Activated CD8-positive, alpha-beta memory T cell treated with anti-CD3 and anti-CD28 coated beads, Interleukin-2, amount 50 U/mL, for 1 hour (primary cell): Measurements from ENCODE around the gene FAM184B.

Experiments
- DNase-seq: peaks from one replicate; pipeline ENCODE4 v3.0.0-alpha.2; 2020; ENCODE audit errors: extremely low read depth

FAM184B gene

GRCh38 chr4:17773135-17773698 is 8.2 kb downstream of the FAM184B start:
- no peak for DNase-seq

- DNase-seq = no peak
Observed at GRCh38 chr4:17771284-17771908, 10.0 kb downstream of the FAM184B start.

GRCh38 chr4:17770845-17771244 is 10.6 kb downstream of the FAM184B start:
- DNase-seq = no peak

DNA sequence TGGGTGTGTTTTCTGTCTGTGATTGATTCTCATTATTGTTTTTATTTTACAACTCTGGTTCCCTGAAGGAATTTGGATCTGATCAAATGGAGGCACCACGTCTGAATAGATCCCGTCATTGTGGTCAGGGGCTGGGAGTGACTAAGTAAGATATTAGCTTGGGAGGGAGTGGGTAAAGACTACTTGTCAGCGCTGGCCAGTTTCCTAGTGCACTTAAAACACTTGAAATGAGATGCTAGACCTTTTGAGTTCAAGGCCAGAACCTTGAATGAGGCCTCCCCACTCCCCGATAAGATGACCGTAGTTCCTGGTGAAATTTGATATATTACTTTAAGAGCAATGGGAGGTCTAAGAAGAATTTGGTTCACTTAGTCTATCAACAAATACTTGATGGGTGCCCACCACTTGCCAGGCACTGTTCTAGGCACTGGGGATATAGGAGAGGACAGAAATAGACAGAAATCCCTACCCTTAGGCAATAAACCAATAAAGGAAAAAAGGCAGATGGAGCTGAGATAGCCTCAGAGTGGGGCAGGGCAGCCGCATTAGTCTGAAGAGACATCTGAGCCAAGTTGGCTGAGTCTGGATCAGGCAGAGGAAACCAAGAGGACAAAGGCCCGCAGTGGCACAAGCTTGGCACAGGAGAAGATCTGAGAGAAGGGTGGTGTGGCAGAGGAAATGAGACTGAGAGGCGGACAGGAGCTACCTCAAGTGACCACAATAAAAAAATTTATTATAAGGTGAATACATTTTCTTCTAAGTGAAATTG is 11.8 kb downstream of the FAM184B start:
- no peak for DNase-seq

GRCh38 chr4:17766826-17767458 is 14.5 kb downstream of the FAM184B start:
- no peak for DNase-seq

- DNase-seq = no peak
Observed at GRCh38 chr4:17765514-17766286, 15.7 kb downstream of the FAM184B start.

DNA sequence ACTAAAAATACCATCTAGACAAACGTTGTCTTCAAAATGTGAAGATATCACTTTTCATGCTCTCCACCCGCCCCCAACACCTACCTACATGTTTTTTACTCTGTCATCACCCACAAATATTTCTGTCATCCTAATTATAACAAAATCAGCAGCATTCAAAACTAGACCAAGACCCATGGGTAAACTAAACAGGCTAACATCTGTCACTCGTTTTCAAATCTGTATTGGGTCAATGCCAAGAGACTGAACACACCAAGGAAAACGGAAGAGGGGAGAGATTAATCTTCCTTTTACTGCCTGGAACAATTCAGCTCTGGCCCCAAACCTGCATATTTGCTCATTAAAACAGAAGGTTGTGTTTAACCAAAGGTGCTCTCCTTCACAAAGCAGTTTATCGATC is 17.5 kb downstream of the FAM184B start:
- no peak for DNase-seq

DNA sequence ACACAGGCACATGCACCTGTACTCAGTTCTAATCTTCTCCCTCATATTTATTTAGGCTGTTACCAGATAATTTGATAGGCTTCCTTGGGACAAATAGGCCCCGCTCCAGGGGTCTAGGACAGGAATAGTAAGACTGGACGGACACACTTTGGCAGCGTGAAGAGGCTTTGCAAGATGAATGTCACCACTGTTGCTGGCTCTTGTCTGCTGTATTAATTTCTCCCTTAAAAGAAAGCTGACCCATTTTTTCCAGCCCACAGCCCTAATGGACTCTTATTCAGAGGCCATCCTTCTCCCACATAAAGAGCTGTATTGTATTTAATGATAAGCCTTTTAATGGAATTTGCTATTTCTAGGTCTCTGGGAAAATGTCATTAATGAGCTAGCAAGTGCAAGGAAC is 18.0 kb downstream of the FAM184B start:
- DNase-seq = no peak

- DNase-seq = no peak
Observed at GRCh38 chr4:17762726-17763125, 18.7 kb downstream of the FAM184B start.

- DNase-seq = no peak
Observed at GRCh38 chr4:17761062-17761461, 20.4 kb downstream of the FAM184B start.

GRCh38 chr4:17760626-17761025 is 20.8 kb downstream of the FAM184B start:
- no peak for DNase-seq

DNA sequence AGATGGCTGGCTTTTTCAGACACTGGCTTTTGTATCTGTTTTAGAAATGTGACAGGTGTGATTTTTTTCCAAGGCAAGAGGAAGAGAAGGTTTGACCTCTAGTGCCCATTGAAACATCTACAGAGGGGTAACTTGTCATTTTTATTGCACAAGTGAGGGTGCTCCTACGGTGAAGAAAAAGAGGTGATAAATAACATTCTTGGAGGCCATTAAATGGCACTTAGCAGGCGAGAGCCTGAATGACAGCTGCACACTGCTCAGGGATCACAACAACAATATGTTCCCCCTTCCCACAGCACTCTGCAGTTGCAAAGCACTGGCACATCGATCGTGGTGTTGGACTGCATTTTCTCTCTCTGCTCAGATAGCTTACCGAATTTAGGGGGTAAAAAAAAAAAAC is 22.9 kb downstream of the FAM184B start:
- DNase-seq = no peak

DNA sequence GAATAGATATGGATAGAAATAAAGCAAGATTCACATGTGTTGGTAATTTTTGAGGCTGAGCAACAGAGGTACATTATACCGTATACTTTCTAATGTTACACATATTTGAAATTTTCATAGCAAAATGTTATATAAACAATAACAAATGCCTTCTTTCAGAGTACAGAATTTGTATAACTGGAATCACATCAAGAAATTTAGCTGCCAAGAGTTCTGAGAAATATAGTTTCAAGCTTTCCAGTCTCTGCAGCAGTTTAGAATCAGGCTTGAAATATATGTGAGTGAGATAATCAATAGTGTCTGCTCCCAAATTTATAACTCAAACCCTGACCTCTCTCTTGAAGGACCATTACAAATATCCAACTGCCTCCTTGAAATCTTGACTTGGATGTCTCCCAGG is 23.8 kb downstream of the FAM184B start:
- DNase-seq = no peak

DNA sequence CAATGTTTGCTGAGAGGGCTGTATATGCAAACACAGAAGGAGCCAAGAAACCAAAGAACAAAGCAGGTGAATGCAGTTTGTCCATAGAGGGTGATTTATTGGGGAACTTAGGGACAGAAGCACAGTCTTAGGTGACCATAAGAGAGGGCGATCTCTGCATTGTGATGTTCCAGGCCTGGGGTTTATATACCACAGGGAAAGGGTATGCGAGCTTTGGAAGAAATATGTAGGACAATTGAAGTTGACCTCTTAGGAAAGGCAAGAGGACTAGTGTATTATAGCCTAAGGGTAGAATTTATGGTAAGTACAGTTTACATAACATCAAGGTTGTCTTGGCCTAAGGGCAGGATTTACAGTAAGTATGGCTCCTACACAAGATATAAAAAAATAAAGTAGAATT is 27.8 kb downstream of the FAM184B start:
- no peak for DNase-seq

GRCh38 chr4:17740702-17741101 is 40.7 kb downstream of the FAM184B start:
- no peak for DNase-seq

DNA sequence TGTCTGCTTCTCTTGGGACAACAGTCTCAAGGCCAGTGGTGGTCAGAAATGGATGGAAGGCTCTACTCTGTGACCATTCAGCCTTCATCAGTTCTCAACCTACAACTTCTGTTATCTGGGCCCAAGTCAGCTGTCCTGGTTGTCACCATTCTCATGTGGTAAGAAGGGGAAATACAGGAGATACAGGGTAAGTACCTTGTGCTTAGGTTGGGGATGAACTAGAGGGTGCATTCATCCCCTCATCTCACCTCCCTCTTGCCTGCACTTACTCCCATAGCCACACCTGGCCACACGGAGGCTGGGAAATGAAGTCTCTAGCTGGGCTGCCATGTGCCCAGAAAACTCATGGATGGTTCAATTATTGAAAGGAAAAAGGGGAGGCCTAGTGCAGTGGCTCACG is 44.9 kb downstream of the FAM184B start:
- no peak for DNase-seq

- DNase-seq = no peak
Observed at GRCh38 chr4:17726911-17727310, 54.5 kb downstream of the FAM184B start.

DNA sequence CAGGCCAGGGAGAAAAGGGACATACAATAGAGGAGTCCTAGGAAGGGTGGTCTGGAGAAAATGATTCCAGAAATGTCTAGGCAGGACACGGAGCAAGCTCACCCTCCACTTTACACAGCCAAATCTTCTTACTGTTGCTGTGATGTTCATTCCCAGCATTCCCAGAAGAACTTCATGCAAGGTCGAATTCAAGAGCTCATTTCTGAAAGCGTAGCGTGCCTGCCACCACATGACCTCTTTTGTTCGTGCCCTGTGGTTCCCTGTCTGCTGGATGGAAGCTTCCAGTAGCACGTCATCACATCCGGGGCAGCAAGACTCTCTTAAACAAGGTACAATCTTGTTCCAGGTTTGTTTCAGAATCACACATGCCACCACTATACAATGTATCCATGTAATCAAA is 57.8 kb downstream of the FAM184B start:
- DNase-seq = no peak

GRCh38 chr4:17722356-17722700 is 59.1 kb downstream of the FAM184B start:
- no peak for DNase-seq

DNA sequence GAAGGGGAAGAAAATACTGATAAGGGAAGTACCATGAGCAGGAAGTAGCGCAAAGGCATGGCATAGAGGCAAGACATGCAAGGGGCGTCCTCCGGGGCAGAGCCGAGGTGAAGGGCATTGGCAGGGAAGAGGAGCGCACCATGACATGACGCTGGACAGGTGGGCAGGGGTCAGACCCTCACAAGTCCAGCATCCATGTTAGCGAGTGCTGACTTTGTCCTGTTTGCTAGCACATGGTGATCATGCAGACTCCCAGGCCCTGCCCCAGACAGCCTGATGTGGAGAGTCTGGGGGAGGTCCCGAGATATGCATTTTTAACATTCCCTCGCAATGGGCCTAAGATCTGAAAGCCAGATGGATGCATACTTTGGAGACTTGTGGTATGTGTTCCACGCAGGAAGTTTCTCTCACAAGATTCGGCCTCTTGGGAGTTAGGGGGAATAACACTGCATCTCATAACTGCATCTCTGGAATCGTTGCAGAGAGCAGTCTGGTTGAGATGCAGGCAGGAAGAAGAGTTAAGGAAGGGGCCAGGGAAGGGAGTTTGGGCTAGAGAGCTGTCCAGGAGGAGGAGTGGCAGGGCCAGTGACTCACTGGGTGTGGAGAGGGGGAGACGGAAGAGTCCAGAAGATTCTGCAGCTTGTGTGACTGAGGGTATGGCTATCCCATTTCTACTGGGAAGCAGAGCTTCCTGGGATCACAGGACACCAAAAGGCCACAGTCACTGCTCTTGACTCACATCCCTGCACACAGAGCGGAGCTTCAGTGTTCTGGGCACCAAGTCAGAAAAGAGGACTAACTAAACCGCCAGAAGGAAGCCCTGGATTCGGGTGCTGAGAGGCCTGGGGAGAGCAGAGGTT is 59.7 kb downstream of the FAM184B start:
- no peak for DNase-seq

- DNase-seq = no peak
Observed at GRCh38 chr4:17719106-17719505, 62.3 kb downstream of the FAM184B start.
